Chondrocyte (in vitro differentiated cells): ENCODE data around the gene ZCCHC2. TPM values are rescaled to one million over a fixed set of nuclear protein-coding genes. Genes with fewer than 3 reads are reported as not detected.

Source experiments
- DNase-seq: peaks from one replicate; pipeline ENCODE4 v3.0.0; 2021; ENCODE audit warnings: mixed read lengths, low spot score
- H3K27ac Mint-ChIP-seq: one replicate; pipeline ENCODE4 v1.8.0; 2021; ENCODE audit warnings: mild to moderate bottlenecking, moderate library complexity, mixed read lengths; ENCODE audit not compliant: unreplicated experiment
- H3K27me3 Mint-ChIP-seq: 2 replicates; pipeline ENCODE4 v1.8.0; 2021; ENCODE audit warnings: low read depth, mixed read lengths
- H3K36me3 Mint-ChIP-seq: 2 replicates; pipeline ENCODE4 v1.8.0; 2021; ENCODE audit warnings: low read depth, mixed read lengths
- H3K4me1 Mint-ChIP-seq: 2 replicates; pipeline ENCODE4 v1.8.0; 2021; ENCODE audit warnings: low read depth, mild to moderate bottlenecking, mixed read lengths
- H3K4me3 Mint-ChIP-seq: one replicate; pipeline ENCODE4 v1.8.0; 2021; ENCODE audit warnings: mild to moderate bottlenecking, moderate library complexity, mixed read lengths; ENCODE audit not compliant: unreplicated experiment
- H3K9me3 Mint-ChIP-seq: 2 replicates; pipeline ENCODE4 v1.8.0; 2021; ENCODE audit warnings: low read depth, mixed read lengths
- CTCF ChIP-seq: fragments of 200-600 bp; sonication (generic); IDR thresholded peaks from 2 replicates; pipeline ENCODE4 v1.5.0; 2021; ENCODE audit warnings: antibody characterized with exemption, mild to moderate bottlenecking, moderate library complexity
- total RNA-seq: library from RNA; stranded (reverse); gene quantifications from 3 replicates; pipeline ENCODE4 v1.2.1, GENCODE V29; 2021

Gene ZCCHC2
- total RNA-seq, 1 donor from 2014 or later = 12.6 TPM

- Mint-ChIP-seq H3K27me3 (no peaks in the 10 kb centered on the region), H3K4me1 (peaks cover 13% of the 10 kb centered on the region), H3K4me3 (no peak overlapping the region)
Measured at GRCh38 chr18:62587689-62588088, 64.9 kb downstream of the ZCCHC2 start.

GRCh38 chr18:62588217-62588616, 65.4 kb downstream of the ZCCHC2 start:
- Mint-ChIP-seq H3K36me3 (peaks cover 4% of the 10 kb centered on the region), H3K27ac (no peak overlapping the region), H3K4me3 (no peak overlapping the region), H3K27me3 (no peaks in the 10 kb centered on the region), H3K4me1 (peaks cover 13% of the 10 kb centered on the region), H3K9me3 (peaks cover 9% of the 10 kb centered on the region)
- TF ChIP-seq CTCF = no peak
- DNase-seq = no peak

More at GRCh38 chr18:62587689-62588088, 64.9 kb downstream of the ZCCHC2 start:
- H3K9me3 Mint-ChIP-seq = peaks cover 5% of the 10 kb centered on the region
- no peak for DNase-seq
- no peak overlapping the region for H3K27ac Mint-ChIP-seq
- TF ChIP-seq CTCF = no peak
- peaks cover 4% of the 10 kb centered on the region for H3K36me3 Mint-ChIP-seq

GRCh38 chr18:62590799-62591590, 68.2 kb downstream of the ZCCHC2 start:
- Mint-ChIP-seq H3K4me1 (peaks cover 5% of the 10 kb centered on the region), H3K27ac (no peak overlapping the region), H3K36me3 (peaks cover 1% of the 10 kb centered on the region), H3K27me3 (peaks cover 2% of the 10 kb centered on the region), H3K4me3 (no peak overlapping the region), H3K9me3 (peaks cover 9% of the 10 kb centered on the region)
- TF ChIP-seq CTCF = no peak
- no peak for DNase-seq

GRCh38 chr18:62596145-62597005, 73.5 kb downstream of the ZCCHC2 start:
- TF ChIP-seq CTCF = no peak
- DNase-seq = no peak
- Mint-ChIP-seq H3K4me3 (peak overlapping the region; percentile 69), H3K27ac (no peak overlapping the region), H3K9me3 (peaks cover 9% of the 10 kb centered on the region), H3K36me3 (peaks cover 1% of the 10 kb centered on the region), H3K27me3 (peaks cover 37% of the 10 kb centered on the region), H3K4me1 (peaks cover 3% of the 10 kb centered on the region)

- no peaks in the 10 kb centered on the region for H3K4me1 Mint-ChIP-seq
- no peak for DNase-seq
- H3K27me3 Mint-ChIP-seq = peaks cover 55% of the 10 kb centered on the region
- H3K27ac Mint-ChIP-seq = no peak overlapping the region
- H3K9me3 Mint-ChIP-seq = no peaks in the 10 kb centered on the region
- H3K4me3 Mint-ChIP-seq = no peak overlapping the region
- no peak for TF ChIP-seq CTCF
- peaks cover 4% of the 10 kb centered on the region for H3K36me3 Mint-ChIP-seq
Measured at GRCh38 chr18:62601871-62602270, 79.0 kb downstream of the ZCCHC2 start.
